HG02588 (cell line): ENCODE measurements around the gene P2RY12.
A peak's percentile ranks its signal among the peaks of the same experiment; 100 is the strongest.

Experiments used
- ATAC-seq: cut with Tn5 transposase; IDR thresholded peaks from one replicate; pipeline ENCODE4 v1.9.1; 2021; ENCODE audit warnings: mild to moderate bottlenecking, moderate library complexity; ENCODE audit not compliant: unreplicated experiment

Gene P2RY12

DNA sequence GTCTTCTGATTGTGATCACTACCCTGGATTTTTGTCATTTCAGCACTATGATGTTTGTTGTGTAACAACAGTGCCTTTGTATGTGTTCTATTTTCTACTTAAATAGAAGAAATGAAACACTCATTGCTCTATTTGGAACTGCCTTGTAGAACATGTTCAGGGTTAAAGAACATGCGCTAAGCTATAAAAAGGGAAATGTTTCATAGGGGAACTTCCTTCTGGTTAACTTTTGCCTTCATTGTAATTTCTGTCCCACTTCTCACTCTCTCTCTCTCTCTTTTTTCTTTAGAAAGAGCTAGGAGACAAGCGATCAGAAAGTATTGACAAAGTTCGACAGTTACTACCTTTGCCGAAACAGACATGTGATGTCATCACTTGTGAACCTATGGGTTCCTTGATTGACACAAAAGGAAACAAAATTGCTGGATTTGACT, at the start of gene P2RY12:
Gene P2RY12, minus strand, starts transcription at position 13 of the 434 bp plus-strand sequence. CDS start 45,908 bp downstream, outside the sequence.
- peak; percentile 40 for ATAC-seq

DNA sequence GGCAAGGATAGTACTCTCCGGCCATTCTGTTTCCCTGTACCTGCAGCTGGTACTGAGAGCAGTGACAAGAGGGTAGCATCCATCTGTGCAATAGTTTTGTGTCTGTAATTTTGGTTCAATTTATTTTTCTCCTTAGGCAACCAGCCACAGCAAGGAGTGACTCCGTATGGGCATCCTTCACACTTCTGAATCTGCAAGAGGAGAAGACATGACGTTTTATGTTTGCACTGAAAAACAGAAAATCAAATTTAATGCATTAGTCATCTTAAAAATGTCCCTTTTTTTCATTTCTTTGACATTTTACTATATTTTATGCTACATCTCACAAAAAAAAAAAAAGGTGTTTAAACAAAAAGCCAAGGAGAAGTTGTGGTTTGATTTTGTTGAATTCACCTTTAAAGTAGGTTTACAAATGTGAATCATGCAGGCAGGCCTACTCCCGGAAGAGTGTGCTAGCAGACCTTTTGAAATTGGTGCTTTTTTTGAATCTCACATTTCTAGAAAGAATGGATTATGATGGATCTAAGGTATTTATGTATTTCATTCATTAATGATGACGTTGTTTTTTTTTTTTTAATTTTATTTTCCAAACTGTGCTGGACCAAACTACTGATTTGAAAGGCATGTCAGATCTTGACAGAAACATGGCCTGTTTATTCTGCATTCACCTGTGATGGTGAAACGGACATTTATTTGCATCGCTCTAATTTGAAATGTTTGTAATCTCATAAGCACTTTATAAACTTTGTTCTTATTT, 48.2 kb upstream of the P2RY12 start:
- ATAC-seq = no peak

DNA sequence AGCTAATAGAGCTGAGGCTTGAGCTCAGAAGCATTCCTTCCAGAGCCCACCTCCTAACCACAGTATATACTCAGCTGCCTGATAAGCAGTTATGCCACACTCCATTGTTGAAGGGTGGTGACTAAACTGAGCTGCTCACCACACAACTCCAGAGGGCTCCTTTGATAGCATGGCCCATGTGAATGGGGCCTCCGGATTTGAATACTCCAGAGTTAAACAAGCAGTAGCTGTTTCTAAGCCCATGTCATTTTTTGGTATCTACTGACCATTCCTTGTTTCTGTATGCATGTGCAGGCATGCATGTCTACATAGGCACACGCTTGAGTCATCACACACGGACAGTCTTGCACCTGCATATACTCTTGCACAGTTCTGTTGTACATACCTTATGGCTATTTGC, 47.4 kb upstream of the P2RY12 start:
- ATAC-seq = no peak

DNA sequence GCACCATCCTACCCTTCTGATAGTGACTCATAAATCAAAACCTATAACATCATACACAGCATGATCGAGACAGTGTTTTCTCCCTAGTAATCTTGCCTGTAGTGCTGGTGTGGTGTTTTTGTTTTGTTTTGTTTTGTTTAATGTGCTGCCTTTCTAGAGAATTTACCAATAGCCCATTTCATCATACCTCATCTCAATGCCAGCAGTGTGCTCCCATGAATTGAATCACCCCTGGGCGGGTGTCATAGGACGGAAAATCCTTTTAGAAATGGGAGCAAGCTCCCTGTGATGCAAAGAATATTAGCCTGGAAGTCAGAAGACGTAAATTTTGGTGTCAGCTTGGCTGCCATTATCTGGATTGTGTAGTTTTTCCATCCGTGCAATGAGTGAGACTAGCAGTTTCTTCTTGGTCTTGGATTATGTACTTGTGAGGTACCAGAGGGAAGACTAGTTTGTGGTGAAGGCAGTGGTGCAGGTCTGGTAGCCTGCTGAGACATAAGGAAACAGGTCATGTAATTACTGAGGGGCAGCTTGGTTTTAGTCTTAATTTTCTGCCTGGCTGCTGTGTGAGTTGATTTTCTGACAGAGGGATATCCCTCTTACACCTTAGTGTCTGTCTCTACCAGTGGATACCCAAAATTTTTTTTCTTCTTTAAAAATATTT, 46.4 kb upstream of the P2RY12 start:
- no peak for ATAC-seq

DNA sequence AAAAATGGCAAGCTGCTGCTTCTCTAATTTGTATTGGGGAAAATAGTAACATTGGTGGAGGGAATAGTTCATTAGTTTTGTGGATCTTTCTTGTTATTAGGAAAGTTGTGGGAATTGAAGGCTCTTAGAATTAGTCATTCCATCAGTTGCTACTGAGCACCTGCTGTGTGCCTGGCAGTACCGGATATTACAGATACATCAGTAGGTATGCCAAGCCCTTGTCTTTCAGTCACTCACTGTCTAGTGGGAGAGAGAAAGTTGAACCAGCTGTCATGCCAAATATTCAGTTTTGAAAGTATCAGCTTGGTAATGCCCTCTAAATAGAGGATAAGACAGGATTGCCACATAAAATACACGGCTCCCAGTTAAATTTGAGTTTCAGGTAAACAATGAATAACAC, 43.8 kb upstream of the P2RY12 start:
- ATAC-seq = no peak

DNA sequence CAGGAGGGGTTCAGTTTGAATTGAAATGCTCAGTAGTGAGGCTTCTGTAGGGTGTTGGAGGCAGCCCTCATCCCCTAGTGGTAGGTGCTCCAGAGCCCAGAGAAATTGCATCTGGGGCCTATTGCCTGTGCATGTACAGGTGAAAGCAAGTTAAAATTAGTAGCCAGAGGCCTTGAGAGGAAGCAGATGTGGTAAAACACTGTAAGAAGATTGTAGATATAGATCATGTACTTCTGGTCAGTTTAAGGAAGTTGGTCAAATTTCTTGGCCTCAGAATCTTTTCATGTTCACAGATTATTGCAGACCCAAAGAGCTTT, 41.7 kb upstream of the P2RY12 start:
- no peak for ATAC-seq

DNA sequence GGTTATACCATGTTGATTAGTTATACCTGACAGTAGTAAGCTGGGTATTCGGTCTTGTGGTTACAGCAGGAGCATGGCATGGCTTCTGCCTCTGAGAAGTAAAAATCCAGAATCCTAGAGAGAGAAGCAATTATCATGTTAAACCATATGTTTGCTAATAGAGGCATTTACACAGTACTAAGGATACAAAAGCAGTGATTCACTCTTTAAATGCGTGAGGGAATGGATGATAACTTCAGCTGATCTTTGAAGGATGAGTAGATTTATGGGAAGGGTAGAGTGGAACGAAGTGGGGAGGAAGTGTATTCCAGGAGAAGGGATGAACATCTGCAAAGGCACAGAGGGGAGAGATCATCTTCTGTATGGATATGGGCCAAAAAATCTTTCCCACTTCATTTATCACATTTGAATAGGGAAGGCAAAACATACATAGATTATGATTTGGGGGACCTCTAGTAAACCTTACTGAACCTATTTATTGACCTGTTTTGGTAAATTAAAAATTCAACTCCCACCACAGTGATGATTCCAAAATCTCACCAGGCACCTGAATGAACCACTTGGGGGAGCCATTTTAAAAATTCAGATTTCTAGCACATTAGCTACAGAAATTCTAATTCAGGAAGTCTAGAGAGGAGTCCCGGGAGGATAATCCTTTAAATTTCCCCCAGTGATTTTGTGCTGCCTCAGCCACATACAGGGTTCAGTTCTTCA, 41.2 kb upstream of the P2RY12 start:
- no peak for ATAC-seq

DNA sequence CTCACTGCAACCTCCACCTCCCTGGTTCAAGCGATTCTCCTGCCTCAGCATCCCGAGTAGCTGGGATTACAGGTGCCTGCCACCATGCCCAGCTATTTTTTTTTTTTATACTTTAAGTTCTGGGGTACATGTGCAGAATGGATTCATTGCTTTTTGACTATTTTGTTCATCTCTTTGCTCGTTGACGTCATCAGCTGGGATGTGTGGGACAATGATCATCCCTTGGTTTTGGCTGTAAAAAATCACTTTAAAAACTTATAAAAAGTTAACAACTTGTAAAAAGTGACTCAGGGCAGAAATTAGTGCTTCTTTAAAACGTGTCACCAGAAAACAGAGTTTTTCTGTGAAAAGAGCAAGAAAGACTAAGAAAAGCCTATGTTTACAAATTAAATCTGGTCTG, 38.5 kb upstream of the P2RY12 start:
- no peak for ATAC-seq

DNA sequence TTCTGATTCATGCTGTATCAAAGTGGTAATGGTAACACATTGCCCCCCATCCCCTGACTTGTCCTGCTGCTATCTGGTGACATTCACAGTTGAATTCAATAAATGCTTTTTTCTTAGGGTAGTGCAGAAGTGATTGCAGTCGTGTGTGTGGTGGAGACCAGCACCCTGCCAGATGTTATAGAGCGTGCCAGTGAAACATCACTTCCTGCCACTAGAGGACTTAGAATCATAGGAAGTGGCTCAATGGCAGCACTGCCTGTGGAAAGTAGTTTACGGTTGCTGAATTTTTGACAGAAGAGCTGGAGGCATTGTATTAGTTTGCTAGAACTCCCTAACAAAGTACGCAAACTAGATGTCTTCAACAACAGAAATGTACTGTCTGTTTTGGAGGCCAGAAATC, 37.4 kb upstream of the P2RY12 start:
- no peak for ATAC-seq

DNA sequence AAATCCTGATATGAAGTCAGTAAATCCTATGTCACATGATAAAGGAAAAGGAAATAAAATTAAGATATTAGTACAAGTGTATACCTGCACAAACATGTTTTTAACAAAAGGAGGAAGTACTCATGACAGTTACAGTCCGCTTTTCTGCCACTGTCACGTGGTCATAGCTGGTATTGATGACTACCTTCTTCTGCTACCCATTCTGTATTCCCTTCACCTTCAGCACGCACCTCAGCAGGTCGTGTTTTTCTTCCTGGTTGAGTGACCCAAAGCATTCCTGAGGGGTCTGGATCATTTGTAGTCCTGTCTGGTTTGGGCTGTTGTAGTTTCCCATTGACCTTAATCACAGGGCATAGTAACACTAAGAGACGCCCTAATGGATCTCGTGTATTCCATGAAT, 35.3 kb upstream of the P2RY12 start:
- ATAC-seq = no peak

DNA sequence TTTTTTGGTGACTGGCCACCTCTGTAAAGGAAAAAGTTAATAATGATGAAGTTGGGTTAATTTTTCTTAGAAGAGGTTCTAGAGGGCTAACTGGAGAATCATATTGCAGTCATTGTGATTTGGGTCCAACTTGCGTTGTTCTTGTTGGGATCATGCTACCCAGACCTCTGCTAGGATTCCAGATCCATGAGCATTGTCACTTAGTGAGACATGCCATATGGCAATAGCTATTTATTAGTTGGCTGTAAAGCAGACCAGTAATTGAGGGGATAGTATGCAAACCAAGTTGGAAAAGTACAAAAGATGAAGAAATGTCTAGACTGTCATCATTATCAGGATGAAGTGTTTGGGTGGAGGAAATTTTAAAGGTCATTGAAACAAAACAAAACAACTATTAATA, 30.7 kb upstream of the P2RY12 start:
- ATAC-seq = no peak

DNA sequence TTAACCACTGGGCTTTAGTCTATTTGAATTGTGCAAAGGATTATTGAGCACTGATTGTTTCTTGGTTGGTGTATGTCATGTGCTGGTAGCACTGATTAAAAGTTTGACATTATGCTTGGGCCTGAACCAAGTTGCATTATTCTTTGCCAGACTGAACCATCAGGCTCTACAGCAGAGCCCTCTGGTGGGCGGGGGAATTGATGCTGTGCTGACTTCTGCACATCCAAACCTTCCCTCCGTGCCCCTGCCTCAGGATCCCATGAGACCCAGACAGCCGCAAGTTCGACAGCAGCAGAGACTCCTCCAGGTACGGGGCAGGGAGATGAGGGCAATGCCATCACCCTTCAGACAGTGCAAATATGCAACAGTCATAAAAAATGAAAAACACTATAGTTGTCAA, 28.4 kb upstream of the P2RY12 start:
- no peak for ATAC-seq

DNA sequence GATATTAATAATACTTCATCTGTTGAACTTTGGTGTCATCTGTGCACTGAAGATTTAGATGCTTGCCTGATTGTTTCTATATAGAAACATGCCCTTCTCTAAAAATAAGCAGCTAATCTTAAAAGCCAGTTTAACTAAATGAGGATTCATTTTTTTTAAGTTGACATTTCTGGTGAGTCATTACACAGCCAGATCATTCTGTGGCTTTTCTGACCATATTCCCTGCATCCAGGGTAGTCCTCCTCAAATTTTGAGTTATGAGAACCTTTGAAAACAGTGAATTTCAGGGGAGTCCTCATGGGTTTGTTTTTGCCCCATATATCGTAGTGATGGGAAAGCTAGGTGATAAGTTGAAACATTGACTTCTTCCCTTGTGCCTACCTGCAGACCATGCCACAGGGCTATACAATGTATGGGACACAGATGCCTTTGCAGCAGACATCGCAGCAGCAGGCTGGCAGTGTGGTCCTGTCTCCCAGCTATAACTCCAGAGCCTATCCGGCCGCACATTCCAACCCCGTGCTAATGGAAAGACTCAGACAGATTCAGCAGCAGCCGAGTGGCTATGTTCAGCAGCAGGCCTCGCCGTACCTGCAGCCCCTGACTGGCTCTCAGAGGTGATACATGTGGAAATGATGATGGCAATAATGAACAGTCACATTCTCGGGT, 26.5 kb upstream of the P2RY12 start:
- ATAC-seq = no peak

DNA sequence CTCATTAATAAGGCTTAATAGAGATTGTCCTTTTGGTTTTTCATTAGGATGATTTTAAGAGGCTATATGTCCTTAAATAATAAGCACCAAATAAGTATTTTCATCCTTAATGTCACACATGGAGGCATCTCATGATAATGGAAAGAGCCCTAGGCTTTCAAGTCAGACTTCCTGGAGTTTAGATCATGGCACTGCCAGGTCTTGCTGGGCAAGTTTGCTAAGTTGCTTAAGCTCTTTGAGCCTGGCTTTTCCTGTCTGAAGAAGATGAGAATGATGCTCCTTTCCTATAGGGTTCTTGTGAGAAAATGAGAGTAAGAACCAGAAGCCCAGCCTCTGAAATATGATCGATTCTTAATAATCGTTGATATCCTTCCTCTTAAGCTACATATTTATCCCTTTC, 23.4 kb upstream of the P2RY12 start:
- ATAC-seq = no peak

DNA sequence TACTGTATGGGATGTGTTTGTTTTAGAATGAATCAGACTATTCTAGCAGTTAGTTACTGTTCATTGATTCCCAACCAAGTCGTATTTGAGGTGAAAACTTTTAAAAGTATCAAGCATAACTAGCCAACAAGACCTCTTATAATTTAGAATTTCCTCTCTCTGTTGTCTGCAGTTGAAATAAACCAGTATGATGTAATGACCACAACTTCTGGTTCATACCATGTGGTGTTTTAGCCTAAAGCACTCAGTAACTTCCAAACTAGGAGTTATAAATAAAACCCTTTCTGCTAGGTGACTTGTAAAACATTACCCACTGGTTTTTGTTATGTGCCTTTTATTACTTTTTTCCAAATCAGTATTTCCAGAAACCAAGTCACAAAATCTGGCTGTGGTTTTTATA, 19.8 kb upstream of the P2RY12 start:
- ATAC-seq = no peak

DNA sequence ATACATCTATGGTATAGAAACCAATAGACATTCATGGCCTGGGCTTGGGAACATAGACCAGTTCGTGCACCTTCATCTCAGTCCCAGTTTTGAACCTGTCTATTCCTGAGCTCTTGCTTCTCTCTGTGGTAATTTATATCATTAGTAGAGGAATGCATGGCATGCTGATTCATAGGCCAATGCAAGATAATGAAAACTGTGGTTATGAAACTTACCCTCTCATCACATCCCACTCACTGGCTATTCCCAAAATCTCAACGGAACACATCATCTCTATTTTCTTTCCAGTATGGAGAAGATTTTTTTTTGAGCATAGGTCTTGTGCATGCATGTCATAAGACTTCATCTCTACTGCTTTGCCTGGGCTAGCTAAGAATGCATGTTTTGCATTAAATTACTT, 18.7 kb upstream of the P2RY12 start:
- no peak for ATAC-seq

DNA sequence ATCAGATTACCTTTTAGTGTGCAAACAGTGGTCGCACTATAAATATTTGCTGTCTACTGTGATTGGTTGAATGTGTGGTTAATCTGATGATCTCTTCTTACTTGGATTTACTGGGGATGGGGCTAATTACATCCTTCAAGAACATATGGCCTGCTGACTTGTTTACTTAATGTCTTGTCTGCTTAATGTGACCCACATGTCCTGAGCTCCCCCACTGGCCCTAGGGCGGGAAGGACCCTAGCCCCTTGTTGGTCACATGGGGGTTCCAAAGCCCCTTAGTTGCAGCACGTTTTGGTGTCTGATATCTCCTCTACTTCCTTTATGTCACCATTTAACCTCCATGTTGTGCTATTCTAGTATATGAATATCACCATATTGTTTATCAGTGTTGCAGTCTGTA, 17.8 kb upstream of the P2RY12 start:
- no peak for ATAC-seq

DNA sequence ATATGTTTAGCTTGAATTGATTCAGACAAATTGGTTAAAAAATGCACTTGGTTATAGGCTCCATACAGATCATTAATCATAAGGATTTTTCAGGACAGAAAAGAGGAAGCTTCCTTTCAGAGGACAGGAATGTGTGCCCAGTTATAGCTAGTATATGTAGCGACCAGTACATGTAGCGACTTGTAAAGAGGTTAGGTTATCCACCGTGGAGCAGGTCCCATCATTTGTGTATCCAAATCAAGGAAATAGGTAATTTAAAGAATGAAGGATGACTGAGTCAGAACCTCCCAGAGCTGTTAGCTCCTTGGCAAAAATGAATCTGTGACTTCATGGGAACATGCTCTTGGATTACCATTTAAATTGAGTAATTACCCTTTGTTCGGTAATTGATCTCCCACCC, 15.8 kb upstream of the P2RY12 start:
- ATAC-seq = no peak

DNA sequence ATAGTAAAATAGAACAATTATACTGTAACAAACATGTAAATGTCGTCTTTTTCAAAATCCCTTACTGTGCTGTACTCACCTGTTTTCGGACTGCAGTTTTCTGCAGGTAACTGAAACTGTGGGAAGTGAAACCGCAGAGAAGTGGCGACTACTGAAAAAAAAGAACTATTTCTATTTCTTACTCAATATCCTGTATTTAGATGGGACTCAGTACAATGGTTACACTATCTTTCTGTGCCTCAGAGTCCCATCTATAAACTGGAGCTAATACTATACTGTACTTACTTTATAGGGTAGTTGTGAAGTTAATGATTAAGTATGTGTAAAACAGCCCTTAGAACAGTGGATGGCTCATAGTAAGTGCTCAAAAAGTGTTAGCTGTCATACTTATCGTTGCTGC, 14.3 kb upstream of the P2RY12 start:
- ATAC-seq = no peak

DNA sequence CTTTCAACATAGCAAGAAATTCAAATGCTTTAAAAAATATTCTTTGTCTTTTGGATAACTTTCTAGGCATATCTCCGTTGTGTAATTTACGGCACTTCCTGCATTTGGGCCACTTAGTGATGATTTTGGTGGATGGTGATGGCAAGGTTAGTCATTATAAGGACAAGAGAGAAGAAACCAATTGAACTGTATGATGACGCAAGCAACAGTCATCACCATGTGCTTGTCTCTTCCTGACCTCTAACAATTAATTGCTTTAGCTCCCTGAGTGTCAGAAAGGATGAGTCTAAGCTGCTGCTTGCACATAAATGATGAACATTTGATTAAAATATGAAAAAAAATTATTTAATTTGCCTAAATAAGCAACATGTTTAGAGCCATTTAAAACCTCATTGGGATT, 11.3 kb upstream of the P2RY12 start:
- no peak for ATAC-seq

DNA sequence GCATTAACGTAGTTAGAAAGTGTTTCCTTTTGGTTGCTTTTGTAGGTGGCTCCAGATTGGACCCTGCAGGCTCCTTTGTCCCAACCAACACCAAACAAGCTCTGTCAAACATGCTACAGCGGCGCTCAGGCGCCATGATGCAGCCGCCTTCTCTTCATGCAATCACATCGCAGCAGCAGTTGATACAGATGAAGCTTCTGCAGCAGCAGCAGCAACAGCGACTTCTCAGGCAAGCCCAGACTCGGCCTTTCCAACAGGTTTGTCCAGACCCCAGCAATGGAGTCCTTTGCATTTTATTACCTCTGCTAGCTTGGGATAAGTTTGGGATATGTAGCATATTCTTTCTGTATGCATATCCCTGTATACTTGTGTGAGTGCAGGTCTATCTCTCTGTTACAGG, 10.1 kb upstream of the P2RY12 start:
- ATAC-seq = no peak

DNA sequence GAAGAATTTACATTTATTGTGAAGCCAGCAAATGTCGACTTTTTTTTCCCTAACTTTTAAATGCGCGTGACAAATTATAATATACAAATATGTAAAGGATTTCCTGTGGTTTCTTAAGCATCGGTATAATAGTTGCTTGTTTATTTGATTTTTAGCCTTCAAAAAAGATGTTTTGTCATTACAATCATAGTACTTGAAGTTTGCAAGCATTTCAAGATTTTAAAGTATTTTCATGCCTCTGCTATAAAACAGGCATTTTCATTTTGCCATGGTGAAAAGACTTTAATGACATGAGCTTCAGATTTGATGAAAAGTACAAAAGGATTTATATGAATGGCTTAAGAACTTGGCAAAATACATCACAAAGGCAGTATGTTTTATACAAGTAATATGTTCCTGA, 9.4 kb upstream of the P2RY12 start:
- ATAC-seq = no peak
